Testis (tissue), 2 donors: ENCODE data around the gene SIPA1L3.

Experiments used
- CTCF ChIP-seq, 3 experiments: fragments of 450-650 bp in 2 of 3; fragments of 200-600 bp in 1 of 3; sonication (generic) in 1 of 3; IDR thresholded peaks; one replicate each; pipeline ENCODE4 v1.5.1; 2016 to 2019; ENCODE audit warnings: antibody characterized with exemption in 3 of 3, mild to moderate bottlenecking in 2 of 3, moderate library complexity in 1 of 3
- POLR2A ChIP-seq: fragments of 450-650 bp; IDR thresholded peaks from one replicate; pipeline ENCODE4 v1.6.1; 2017; ENCODE audit warnings: antibody characterized with exemption, mild to moderate bottlenecking, moderate library complexity

GRCh38 chr19:38190061-38190460 is 283.1 kb downstream of the SIPA1L3 start:
- TF ChIP-seq POLR2A (no peak), CTCF (IDR thresholded peaks at IDR 0.05) (no peak)
